GM18951 (cell line): Measurements from ENCODE around the gene CNFN.

Experiments
- POLR2A ChIP-seq: IDR thresholded peaks from 4 replicates; pipeline ENCODE4 v1.6.1; 2011; ENCODE audit warnings: mild to moderate bottlenecking; ENCODE audit not compliant: insufficient read length, insufficient read depth; ENCODE audit errors: extremely low read depth
- in situ Hi-C: fragments of 300-500 bp; cut with MboI; formaldehyde crosslinking; loops from one replicate; pipeline ENCODE4 v1.12.0; 2022; ENCODE audit warnings: low sequenced_read_pairs, mixed read lengths, inconsistent platforms; ENCODE audit not compliant: unreplicated experiment

The CNFN gene

GRCh38 chr19:42422092-42422900, 32.2 kb upstream of the CNFN start:
- TF ChIP-seq POLR2A: no peak
- in situ Hi-C loops: no loop called here

GRCh38 chr19:42421591-42422031, 31.5 kb upstream of the CNFN start:
- no peak for TF ChIP-seq POLR2A
- in situ Hi-C loops: no loop called here

GRCh38 chr19:42421101-42421500, 31.0 kb upstream of the CNFN start:
- in situ Hi-C loops: no loop called here

GRCh38 chr19:42420055-42420544, 30.0 kb upstream of the CNFN start:
- no peak for TF ChIP-seq POLR2A
- in situ Hi-C loops: no loop called here

More at GRCh38 chr19:42421101-42421500, 31.0 kb upstream of the CNFN start:
- no peak for TF ChIP-seq POLR2A

- in situ Hi-C loops: no loop called here
- no peak for TF ChIP-seq POLR2A
These were observed 29.2 kb upstream of the CNFN start for GRCh38 chr19:42419309-42419708.

- no peak for TF ChIP-seq POLR2A
- in situ Hi-C loops: no loop called here
These were observed 22.6 kb upstream of the CNFN start for GRCh38 chr19:42412661-42413076.

- no peak for TF ChIP-seq POLR2A
- in situ Hi-C loops: no loop called here
These were observed 22.1 kb upstream of the CNFN start for GRCh38 chr19:42412227-42412626.

- in situ Hi-C loops: no loop called here
- TF ChIP-seq POLR2A: no peak
These were observed 21.6 kb upstream of the CNFN start for GRCh38 chr19:42411581-42412178.

- in situ Hi-C loops: no loop called here
- TF ChIP-seq POLR2A: no peak
These were observed 20.3 kb upstream of the CNFN start for GRCh38 chr19:42410371-42410770.

- in situ Hi-C loops: no loop called here
- TF ChIP-seq POLR2A: no peak
These were observed 19.4 kb upstream of the CNFN start for GRCh38 chr19:42409477-42409876.

GRCh38 chr19:42407816-42408175, 17.7 kb upstream of the CNFN start:
- TF ChIP-seq POLR2A: no peak
- in situ Hi-C loops: no loop called here

GRCh38 chr19:42407085-42407815, 17.2 kb upstream of the CNFN start:
- no peak for TF ChIP-seq POLR2A
- in situ Hi-C loops: no loop called here

GRCh38 chr19:42406111-42406510, 16.0 kb upstream of the CNFN start:
- in situ Hi-C loops: no loop called here
- no peak for TF ChIP-seq POLR2A

GRCh38 chr19:42403586-42403985, 13.5 kb upstream of the CNFN start:
- in situ Hi-C loops: no loop called here
- TF ChIP-seq POLR2A: no peak
